Epithelial cell of esophagus (primary cell): ENCODE results near the gene PAPSS1.

Experiments
- DNase-seq: peaks from one replicate; pipeline ENCODE4 v3.0.0; 2010; ENCODE audit warnings: low read depth
- H3K4me3 ChIP-seq: 2 replicates; pipeline ENCODE4 v1.5.1; 2011; ENCODE audit warnings: mild to moderate bottlenecking, low read length, control low read depth
- TF ChIP-seq, protein P1 (sequence below): IDR thresholded peaks from 2 replicates; pipeline ENCODE4 v1.5.1; 2011; ENCODE audit warnings: low read depth, mild to moderate bottlenecking, low read length, control low read depth, inconsistent platforms; ENCODE audit not compliant: insufficient read depth; ENCODE audit errors: missing control alignments

The PAPSS1 gene

DNA sequence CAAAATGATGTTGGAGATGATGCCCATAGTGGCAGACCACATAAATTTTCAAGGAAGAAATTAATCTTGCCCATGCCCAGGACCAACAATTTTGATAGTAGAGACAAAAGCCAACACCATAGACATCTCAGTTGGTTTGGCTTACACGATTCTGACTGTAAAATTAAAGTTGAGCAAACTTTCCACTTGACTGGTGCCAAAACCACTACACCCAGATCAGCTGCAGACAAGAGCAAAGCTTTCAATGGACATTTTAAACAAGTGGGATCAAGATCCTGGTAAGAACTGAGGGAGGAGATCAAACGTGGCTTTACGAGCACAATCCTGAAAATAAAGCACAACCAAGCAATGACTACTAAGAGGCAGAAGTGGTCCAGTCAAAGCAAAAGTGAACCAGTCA lies 90.7 kb downstream of the PAPSS1 start:
- TF ChIP-seq, protein P1, sequence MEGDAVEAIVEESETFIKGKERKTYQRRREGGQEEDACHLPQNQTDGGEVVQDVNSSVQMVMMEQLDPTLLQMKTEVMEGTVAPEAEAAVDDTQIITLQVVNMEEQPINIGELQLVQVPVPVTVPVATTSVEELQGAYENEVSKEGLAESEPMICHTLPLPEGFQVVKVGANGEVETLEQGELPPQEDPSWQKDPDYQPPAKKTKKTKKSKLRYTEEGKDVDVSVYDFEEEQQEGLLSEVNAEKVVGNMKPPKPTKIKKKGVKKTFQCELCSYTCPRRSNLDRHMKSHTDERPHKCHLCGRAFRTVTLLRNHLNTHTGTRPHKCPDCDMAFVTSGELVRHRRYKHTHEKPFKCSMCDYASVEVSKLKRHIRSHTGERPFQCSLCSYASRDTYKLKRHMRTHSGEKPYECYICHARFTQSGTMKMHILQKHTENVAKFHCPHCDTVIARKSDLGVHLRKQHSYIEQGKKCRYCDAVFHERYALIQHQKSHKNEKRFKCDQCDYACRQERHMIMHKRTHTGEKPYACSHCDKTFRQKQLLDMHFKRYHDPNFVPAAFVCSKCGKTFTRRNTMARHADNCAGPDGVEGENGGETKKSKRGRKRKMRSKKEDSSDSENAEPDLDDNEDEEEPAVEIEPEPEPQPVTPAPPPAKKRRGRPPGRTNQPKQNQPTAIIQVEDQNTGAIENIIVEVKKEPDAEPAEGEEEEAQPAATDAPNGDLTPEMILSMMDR: no peak
- no peak overlapping the region for H3K4me3 ChIP-seq
- no peak for DNase-seq

DNA sequence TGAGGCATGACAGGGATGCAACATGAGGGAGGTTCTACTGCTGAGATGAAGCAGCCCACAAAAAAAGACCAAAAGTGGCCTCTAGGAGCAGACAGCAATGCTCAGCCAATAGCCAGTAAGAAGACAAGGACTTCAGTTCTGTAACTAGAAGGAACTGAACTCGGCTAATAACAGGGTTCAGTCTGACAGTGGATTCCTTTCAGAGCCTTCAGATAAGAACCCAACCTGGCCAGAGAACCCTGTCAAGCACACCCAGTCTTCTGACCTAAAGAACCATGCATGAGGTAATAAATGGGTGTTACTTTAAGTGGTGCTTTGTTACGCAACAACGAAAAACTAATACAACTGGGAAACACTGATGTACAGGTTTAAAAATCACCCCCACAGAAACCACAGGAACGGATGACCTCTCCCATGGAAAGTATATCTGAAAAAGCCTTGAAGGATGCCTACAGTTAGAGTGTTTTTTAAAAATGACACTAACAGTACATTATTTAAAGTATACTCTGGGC lies 94.6 kb downstream of the PAPSS1 start:
- DNase-seq: no peak
- no peak overlapping the region for H3K4me3 ChIP-seq
- TF ChIP-seq, protein P1: no peak

DNA sequence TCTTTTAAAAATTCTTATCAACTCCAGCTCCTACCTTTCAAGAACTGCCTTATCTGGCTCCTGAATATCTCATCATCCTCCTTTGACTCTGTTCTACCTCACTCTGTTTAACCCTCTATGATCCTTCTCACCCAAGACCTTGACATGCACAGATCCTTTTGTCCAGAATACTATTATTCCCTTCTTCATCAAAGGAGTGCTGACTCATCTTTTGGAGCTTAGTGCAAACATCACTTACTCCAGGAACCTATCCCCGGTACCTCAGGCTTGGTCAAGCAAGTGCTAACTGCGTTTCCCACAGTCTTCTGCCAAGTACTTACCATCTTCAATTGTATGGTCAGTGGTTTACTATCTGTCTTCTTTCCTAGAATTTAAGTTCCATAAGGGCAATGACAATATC lies 96.0 kb downstream of the PAPSS1 start:
- TF ChIP-seq, protein P1: no peak
- H3K4me3 ChIP-seq: no peak overlapping the region
- no peak for DNase-seq

DNA sequence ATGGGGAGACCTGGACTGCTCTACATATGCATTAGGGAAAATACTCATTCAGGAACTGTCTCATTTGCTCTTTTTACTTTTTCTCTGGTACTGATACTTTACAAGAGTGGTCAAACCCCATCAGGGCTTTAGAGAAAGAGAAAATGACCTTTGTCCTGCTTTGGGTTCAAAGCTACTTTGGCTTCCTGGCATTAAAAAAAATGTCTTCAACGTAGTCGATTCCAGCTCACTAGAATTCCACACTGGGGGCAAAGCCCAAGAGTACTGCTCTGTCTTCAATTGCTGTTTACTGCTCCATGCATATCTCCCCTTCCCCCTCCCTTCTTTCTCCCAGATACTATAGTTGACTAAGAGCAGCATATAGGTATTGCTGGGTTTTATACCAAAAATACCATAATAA lies 98.0 kb downstream of the PAPSS1 start:
- TF ChIP-seq, protein P1: no peak
- DNase-seq: no peak
- no peak overlapping the region for H3K4me3 ChIP-seq

DNA sequence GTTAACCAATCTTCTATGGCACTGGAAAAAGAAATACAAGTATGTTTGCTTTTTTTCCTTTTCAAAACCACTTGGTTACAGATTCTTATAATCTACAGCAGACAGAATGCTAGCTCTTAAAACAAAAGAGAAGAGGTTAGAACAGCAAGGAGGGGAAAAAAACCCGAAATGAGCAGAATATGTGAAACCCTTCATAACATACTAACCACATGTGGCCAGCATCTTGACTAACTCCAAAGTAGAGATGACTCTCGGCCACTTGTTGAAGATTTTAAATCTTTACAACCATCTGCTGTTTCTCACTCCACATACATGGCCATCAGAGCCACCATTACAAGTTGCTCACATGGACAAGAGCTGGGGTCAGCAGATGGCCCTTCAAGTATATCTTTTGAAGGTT lies 100.3 kb downstream of the PAPSS1 start:
- H3K4me3 ChIP-seq: no peak overlapping the region
- TF ChIP-seq, protein P1: no peak
- DNase-seq: no peak

DNA sequence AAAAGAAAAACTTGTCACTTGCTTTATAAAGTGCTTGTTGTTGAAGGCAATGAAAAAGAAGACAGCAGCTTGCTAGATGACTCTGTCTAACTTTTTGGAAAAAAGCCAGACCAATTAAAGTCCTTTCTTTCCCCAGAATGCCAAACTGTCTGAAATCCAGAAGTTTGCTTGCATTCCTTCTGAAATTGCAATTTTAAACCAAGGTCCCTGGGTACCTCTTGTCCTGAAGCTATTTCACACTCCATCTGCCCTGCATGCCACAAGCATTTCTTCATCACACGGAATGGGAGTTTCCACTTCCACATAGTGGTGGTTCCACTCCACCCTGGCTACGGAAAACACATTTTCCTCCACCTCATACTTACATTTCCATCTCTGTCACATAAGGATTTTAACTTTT lies 101.0 kb downstream of the PAPSS1 start:
- TF ChIP-seq, protein P1: no peak
- H3K4me3 ChIP-seq: no peak overlapping the region
- no peak for DNase-seq

DNA sequence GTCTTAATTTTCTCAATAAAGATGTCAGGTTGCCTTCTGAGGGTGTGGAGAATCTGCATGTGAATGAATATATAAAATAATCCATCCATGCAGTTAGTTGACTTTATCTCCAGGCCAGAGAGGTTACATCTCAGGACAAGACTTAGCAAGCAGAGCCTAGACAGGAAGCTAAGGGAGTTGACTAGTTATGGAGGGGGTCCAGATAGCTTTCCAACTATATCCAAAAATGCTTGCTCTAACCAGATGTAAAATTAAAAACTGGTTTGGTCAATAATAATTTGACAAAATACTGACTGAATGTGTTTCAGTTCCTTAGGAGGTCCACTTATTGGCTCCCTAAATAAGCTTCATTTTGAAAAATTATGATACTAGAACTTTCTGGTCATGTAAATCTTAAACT lies 101.4 kb downstream of the PAPSS1 start:
- H3K4me3 ChIP-seq: no peak overlapping the region
- DNase-seq: no peak
- TF ChIP-seq, protein P1: no peak
